Measurements from ENCODE around the gene PATL2. TPM values are rescaled to one million over a fixed set of nuclear protein-coding genes. Genes with fewer than 3 reads are reported as not detected.
A peak's percentile ranks its signal among the peaks of the same experiment; 100 is the strongest.
"Not testable (repeated sequence)": the region's sequence is repeated elsewhere in the genome, so short reads cannot be mapped to it uniquely, and the experiment has no call there.

PATL2 gene
- total RNA-seq, 4 donors from 2014 or later, result 4.0 to 35.5 (median 9.5) TPM

GRCh38 chr15:44735482-44736180, 24.5 kb upstream of the PATL2 start:
- Histone ChIP-seq H3K27ac (peak overlapping the region; percentile 48 to 76 (median 68)), H3K4me3 (no peak overlapping the region), H3K27me3 (no peaks in the 10 kb centered on the region), H3K9me3 (no peaks in the 10 kb centered on the region), H3K4me1 (peaks cover 0 to 2% (median 0%) of the 10 kb centered on the region in 4 donors), H3K36me3 (peaks cover 0 to 9% (median 0%) of the 10 kb centered on the region in 3 donors)
- TF ChIP-seq CTCF (IDR thresholded peaks at IDR 0.05) (peak in 1 of 6 experiments; percentile 2), POLR2A (IDR thresholded peaks at IDR 0.05) (no peak)
- DNase-seq, result peak in 1 of 3 donors; percentile 67

DNA sequence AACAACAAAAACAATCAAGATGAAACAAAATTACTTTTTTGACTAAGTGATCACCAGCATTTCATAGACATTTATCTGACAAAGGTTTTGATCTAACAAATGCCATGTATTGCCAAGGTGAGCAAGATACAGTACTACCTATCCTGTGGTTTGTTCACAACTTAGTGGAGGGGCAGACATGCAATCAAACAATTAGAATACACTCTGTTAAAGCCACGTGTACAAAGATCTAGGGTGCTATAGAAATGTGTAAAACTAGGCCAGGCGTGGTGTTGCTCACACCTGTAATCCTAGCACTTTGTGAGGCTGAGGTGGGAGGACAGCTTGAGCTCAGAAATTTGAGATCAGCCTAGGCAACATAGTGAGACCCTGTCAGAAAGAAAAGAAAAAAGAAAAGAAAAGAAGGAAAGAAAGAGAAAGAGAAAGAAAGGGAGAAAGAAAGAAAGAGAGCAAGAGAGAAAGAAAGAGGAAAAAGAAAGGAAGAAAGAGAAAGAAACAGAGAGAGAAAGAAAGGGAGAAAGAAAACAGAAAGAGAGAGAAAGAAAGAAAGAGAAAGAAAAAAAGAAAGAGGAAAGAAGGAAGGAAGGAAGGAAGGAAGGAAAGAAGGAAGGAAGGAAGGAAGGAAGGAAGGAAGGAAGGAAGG, 23.8 kb upstream of the PATL2 start:
- peak overlapping the region; percentile 48 to 76 (median 68) for H3K27ac ChIP-seq
- H3K4me1 ChIP-seq, result peaks cover 0 to 8% (median 3%) of the 10 kb centered on the region in 4 donors
- H3K9me3 ChIP-seq, result no peaks in the 10 kb centered on the region
- no peak for DNase-seq
- H3K4me3 ChIP-seq, result no peak overlapping the region
- peaks cover 0 to 9% (median 0%) of the 10 kb centered on the region in 3 donors for H3K36me3 ChIP-seq
- no peaks in the 10 kb centered on the region for H3K27me3 ChIP-seq
- TF ChIP-seq CTCF (IDR thresholded peaks at IDR 0.05) (no peak), POLR2A (IDR thresholded peaks at IDR 0.05) (no peak)

DNA sequence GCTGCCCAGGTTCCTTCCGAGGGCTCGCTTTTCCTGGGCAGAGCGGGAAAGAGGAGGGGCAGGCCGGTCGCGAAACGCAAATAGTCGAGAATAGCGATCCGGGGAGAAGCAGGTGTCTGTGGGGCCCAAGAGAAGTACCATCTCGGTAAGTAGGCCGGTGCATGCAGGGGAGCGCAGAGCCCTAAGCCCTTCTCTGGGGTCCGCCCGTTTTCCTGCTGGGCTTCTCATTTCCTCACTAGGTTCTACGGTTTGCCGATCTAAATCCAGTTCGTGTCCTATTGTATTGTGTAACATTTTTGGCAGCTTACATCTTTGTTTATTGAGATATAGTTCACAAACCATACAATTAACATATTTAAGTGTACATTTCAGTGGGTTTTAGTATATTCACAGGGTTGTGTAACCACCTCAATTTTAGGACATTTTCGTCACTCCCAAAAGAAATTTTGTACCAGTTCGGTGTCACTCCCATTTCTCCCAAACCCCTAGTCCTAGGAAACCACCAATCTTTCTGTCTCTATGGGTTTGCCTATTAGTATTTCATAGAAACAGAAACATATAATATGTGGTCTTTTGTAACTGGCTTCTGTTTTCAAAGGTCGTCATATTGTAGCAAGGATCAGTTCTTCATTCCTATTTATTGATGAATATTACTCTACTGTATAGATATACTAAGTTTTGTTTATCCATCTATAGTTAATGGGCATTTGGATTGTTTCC, 18.4 kb upstream of the PATL2 start:
- H3K27ac ChIP-seq, result peak overlapping the region; percentile 94 to 98 (median 96)
- H3K4me1 ChIP-seq, result peaks cover 0 to 39% (median 15%) of the 10 kb centered on the region in 4 donors
- H3K27me3 ChIP-seq, result no peaks in the 10 kb centered on the region
- peaks cover 0 to 9% (median 0%) of the 10 kb centered on the region in 3 donors for H3K36me3 ChIP-seq
- peak in 1 of 3 donors; percentile 75 for DNase-seq
- no peaks in the 10 kb centered on the region for H3K9me3 ChIP-seq
- TF ChIP-seq POLR2A (IDR thresholded peaks at IDR 0.05) (no peak), CTCF (IDR thresholded peaks at IDR 0.05) (no peak)
- H3K4me3 ChIP-seq, result peak overlapping the region; percentile 55 to 70 (median 68)

GRCh38 chr15:44728576-44729407, 17.7 kb upstream of the PATL2 start:
- peak overlapping the region; percentile 55 to 70 (median 68) for H3K4me3 ChIP-seq
- H3K4me1 ChIP-seq, result peaks cover 0 to 39% (median 16%) of the 10 kb centered on the region in 4 donors
- TF ChIP-seq CTCF (IDR thresholded peaks at IDR 0.05), result no peak
- peak; percentile 97 for TF ChIP-seq POLR2A (IDR thresholded peaks at IDR 0.05)
- H3K27me3 ChIP-seq, result no peaks in the 10 kb centered on the region
- H3K27ac ChIP-seq, result peak overlapping the region; percentile 94 to 98 (median 96)
- peak; percentile 95 to 98 (median 96) for DNase-seq
- no peaks in the 10 kb centered on the region for H3K9me3 ChIP-seq
- H3K36me3 ChIP-seq, result peaks cover 0 to 9% (median 0%) of the 10 kb centered on the region in 3 donors

GRCh38 chr15:44728232-44728575, 17.1 kb upstream of the PATL2 start:
- H3K27ac ChIP-seq, result peak overlapping the region; percentile 94 to 98 (median 96)
- not testable (repeated sequence) for H3K36me3 ChIP-seq, H3K27me3 ChIP-seq, H3K9me3 ChIP-seq, DNase-seq
- peaks cover 0 to 39% (median 16%) of the 10 kb centered on the region in 4 donors for H3K4me1 ChIP-seq
- peak overlapping the region; percentile 55 to 70 (median 68) for H3K4me3 ChIP-seq

Data from Peyer's patch (tissue), 4 donors.